HG02973 (cell line): Measurements from ENCODE around the gene CLSTN3.

Experiments used
- ATAC-seq: cut with Tn5 transposase; IDR thresholded peaks from one replicate; pipeline ENCODE4 v1.9.1; 2021; ENCODE audit warnings: moderate library complexity; ENCODE audit not compliant: unreplicated experiment

Gene CLSTN3

GRCh38 chr12:7125632-7126227 is 4.4 kb upstream of the CLSTN3 start:
- no peak for ATAC-seq

- no peak for ATAC-seq
Measured at GRCh38 chr12:7127916-7128626, 2.1 kb upstream of the CLSTN3 start.

- no peak for ATAC-seq
Measured at GRCh38 chr12:7128681-7129286, 1.4 kb upstream of the CLSTN3 start, which contains the start of gene RBP5. RBP5 (minus strand) TSS chr12:7128889; CDS start chr12:7128775, 114 bp downstream.

GRCh38 chr12:7129287-7129871 is 792 bp upstream of the CLSTN3 start:
- ATAC-seq = no peak

DNA sequence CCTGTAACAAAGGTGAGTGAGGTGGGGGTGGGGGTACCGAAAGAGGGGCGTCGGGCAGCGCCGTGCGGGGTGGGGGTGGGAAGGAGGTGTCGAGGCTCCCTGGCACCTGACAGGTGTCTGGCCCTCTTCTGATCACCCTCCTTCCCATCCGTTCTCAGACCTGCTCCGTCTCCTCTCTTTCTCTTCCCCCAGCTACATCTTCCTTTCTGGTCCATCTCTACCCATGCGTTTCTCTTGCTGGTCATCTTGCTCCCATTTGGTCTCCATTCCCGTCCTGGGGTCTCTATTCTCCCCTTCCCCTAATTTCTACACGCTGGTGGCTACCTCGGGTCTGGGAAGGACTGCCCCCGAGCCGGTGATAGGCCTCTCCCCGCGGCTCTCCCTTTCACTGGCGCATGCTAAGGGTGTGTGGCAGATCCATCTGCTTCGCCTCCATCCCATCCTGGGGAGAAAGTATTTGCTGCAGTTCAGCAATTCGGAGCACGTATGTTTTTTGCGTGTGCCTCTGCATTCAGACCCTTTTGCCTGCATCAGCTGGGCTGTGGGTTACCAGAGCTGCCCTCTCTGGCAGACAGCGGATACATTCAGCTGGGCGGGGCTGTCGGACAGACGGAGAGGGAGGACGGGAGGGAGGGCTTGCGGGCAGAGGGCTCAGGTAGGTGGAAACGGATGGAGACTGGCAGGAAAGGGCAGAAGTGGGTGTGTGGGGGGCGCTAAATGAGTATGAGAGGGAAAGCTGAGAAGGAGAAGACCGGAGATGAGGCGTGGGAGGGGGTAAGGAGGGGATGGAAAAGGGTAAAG is 730 bp downstream of the CLSTN3 start:
- ATAC-seq = no peak

DNA sequence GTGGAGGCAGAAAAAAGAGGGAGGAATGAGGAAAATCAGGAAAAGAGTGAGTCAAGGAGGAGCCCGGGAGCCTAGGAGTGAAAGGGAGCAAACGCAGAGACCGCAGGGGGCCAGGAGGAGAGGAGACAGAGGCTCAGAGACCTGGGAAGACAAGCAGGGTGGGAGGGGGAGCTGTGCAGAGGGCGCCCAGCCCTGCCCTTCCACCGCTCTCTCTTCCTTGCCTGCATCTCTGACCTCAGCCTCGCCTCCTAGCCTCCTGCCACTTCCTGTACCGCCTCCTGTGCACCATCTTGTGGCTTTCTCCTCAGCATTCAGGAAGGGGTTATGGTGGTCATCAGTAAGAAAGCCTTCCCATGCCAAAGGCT is 1.3 kb downstream of the CLSTN3 start:
- no peak for ATAC-seq

DNA sequence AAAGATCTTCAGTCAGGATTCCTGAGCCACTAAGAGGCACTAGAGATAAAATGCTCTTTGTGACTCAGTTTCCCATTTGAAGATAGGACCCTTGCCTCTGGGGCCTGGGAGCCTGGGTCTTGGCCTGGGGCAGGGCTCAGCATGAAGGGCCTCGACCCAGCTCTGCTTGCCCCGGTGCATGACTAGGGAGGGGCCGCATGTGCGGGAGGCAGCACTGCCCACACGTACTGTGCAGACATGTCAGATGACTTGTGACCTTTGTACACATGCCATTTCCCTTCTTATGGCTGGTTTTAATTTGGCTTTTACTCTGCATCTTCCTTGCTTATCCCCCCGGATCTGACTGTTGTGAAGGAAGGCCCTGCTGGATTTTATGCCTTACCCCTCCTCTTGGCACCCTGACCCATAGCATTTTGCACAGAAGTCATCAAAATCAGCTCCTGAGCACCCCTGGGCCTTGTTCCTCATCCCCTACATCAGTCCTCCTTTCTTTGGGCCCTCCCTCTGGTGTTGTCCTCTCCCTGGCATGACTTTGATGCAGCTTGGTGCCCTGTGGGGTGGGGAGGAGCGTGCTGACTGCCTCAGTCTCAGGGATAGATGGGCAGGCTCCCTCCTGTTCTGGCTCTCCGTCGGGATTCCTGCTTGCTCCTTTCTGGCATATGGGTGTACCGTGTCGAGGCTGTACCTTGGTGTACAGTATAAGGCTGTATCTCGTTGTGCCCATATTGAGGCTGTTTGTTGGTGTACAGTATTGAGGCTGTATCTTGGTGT is 4.4 kb downstream of the CLSTN3 start:
- no peak for ATAC-seq

DNA sequence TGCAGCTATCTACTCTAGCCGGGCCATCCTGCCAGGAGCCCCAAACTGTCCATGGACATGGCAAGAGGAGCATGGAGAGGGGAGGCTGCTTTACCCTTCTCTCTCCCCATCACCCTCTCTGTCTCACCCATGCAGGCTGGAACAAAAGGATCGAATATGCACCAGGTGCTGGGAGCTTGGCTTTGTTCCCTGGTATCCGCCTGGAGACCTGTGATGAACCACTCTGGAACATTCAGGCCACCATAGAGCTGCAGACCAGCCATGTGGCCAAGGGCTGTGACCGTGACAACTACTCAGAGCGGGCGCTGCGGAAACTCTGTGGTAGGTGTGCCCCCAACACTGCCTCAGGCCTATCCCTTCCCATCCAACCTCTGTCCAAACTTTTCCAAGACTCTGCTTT is 5.9 kb downstream of the CLSTN3 start:
- no peak for ATAC-seq

DNA sequence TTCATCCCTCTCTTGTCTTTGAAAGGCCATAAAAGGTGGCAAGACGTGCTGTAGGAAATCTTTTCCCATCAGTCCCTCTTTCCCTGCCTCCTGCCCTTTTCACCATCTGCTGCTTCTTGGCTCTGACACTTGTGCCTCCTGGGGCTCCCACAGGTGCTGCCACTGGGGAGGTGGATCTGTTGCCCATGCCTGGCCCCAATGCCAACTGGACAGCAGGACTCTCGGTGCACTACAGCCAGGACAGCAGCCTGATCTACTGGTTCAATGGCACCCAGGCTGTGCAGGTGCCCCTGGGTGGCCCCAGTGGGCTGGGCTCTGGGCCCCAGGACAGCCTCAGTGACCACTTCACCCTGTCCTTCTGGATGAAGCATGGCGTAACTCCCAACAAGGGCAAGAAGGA is 6.5 kb downstream of the CLSTN3 start:
- ATAC-seq = no peak

DNA sequence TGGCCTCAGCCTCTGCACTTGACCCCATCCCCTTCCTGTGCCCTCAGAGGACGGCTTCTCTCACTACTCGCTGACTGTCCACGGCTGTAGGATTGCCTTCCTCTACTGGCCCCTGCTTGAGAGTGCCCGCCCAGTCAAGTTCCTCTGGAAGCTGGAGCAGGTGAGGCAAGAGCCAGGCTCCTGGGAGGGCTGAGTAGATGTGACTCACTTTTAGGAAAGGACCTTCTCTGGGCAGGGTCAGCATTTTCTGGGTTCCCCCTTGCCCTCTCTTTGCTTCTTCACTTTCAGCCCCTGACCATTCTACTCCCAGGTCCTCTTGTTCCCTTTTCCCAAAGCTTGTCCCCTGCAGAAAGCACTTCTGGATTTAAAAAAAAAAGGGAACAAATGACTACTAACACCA is 7.7 kb downstream of the CLSTN3 start:
- no peak for ATAC-seq

DNA sequence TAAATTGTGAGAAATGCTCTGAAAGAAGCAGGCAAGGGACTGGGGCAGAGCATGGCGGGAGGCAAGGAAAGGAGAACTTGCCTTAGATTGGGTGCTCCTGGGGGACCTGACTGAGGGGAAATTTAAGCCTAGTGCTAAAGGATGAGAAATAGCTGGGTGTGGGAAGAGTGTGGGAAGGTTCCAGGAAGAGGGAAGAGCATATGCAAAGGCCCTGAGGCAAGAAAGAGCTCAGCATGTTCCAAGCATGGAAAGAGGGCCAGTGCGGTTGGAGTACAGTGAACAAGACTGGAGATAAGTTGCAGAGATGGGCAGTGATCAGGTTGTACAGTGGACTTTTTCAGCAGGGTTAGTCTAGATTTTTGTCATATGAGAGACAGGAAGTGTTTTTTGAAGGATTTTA is 9.0 kb downstream of the CLSTN3 start:
- ATAC-seq = no peak

- ATAC-seq = no peak
Measured at GRCh38 chr12:7141351-7142005, 11.3 kb downstream of the CLSTN3 start.

GRCh38 chr12:7142056-7142644 is 12.0 kb downstream of the CLSTN3 start:
- ATAC-seq = no peak

DNA sequence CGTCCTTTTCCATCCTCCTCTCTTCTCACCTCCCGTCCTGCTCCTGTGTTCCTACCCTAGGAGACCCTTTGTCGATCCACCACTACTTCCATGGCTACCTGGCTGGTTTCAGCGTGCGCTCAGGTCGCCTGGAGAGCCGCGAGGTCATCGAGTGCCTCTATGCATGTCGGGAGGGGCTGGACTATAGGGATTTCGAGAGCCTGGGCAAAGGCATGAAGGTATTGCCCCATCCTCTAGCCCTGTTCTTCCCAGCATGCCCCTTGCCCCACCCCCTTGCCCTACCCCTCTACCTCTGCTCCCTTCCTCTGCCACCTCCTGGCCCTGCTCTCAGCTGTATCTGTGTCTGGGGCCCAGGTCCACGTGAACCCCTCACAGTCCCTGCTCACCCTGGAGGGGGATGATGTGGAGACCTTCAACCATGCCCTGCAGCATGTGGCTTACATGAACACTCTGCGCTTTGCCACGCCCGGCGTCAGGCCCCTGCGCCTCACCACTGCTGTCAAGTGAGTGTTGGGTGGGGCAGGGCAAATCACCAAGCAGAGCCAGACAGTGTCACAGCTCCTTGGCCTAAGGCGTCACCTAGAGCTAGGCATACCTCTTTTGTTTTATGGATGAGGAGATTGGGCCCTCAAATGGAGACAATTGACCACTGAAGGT is 12.8 kb downstream of the CLSTN3 start:
- no peak for ATAC-seq

GRCh38 chr12:7143564-7143963 is 13.4 kb downstream of the CLSTN3 start:
- ATAC-seq = no peak

DNA sequence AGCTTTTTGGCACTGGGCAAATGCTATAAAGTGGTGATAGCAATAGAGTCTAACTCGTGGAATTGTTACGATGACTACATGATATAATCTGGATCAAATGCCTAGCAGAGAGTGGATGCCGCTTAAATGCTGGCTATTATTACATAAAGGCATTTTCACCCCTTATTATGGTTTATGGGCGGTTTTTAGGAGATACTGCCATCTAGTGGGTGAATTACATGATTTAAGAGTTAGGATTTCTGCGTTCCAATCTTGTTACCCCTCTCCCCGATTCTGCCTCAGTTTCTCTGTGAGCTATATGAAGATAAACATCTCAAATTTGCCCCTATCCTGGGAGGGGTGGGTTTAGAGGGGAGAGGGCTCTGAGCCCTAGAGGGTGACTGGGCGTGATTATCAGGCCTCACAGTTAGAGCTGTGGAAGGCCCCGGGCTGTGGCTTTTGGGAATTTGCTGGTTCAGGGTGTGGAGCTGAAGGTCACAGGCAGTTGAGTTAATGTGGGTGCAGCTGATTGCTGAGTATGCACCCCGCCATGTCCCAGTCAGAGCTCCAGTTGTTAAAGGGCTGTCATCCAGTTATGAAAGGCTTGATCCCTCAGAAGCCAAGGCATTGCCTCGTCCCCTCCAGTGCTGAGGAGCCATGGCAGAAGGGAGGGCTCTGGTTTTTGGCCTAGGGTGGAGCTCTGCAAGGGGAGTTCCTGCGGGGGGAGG is 14.4 kb downstream of the CLSTN3 start:
- ATAC-seq = no peak

GRCh38 chr12:7145671-7146070 is 15.5 kb downstream of the CLSTN3 start:
- ATAC-seq = no peak

DNA sequence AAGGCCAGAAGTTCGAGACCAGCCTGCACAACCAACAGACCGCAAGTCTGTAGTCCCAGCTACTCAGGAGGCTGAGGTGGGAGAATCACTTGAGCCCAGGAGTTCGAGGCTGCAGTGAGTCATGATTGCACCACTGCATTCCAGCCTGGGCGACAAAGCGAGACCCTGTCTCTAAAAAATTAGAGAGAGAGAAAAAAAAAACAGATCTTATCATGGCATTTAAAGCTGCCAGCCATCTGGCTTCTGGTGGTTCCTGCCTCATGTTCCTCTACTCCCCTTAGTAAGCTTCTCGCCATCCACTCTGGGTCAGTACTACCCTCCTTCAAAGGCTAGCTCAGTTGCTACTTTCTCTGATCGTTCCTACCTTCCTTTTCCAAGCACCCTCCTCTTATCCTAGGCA is 16.1 kb downstream of the CLSTN3 start:
- ATAC-seq = no peak
